Measurements from ENCODE around the gene SLC30A2.
A peak's percentile ranks its signal among the peaks of the same experiment; 100 is the strongest.

SLC30A2 gene

GRCh38 chr1:26038904-26039303, 7.0 kb downstream of the SLC30A2 start:
- no peak for DNase-seq (ENCODE audit: low read depth)

DNA sequence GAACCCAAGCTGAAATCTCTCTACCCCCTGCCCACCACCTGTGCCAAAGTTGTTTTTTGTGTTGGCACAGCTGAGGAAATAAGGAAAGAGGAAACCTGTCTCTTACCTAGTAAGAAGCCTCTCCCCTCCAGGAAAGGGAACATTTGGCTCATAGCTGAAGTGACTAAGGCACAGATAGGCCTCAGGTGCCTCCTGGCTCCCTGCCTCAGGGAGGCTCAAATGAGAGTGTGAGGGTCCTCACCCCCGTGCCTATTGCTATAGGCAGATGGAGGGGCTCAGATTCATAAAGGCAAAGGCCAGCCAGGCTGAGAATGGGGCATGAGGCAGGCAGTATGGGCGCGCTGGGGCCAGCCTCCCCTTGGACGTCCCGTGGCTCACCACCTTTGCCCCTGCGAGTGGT, 7.4 kb downstream of the SLC30A2 start:
- DNase-seq (ENCODE audit: low read depth): no peak

DNA sequence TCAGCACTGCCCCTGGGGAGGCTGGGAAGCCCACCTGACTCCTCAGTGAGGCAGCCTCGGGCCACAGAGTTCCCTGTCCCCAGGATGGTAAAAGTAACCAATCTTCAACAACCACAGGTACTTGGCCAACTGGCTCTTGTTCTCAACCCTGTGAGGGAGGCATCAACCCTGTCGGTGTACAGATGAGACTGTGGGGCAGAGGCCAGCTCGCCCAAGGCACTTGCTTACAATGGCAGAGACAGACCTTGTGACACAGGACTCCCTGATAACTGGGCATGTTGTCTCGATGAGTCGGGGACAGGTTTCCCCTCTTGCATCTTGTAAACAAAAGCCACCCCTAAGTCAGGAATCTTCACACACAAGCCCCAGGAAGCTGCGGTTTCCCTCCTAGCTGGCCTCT, 8.0 kb downstream of the SLC30A2 start:
- no peak for DNase-seq (ENCODE audit: low read depth)

DNA sequence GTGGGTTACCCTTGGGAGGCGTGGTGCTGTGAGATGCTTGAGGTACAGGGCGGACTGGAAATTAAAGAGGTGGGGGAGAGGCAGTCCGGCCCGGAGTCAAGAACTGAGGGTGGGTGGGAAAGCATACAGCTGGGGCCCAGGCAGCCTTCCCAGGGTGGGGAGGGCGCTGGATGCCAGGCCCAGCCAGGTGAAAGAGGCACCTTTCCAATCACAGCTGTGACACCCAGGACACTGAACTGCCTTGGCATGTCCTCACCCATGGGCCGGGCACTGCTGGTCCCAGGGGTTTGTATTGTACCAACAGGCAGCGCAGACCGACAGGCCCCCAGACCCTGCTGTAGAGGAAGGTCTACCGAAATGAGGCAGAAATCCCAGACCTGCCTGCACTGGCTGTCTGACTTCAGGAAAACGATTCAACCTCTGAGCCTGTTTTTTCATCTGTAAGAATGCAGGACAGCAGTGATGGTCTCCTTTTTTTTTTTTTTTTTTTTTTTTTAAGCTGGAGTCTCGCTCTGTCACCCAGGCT, 9.1 kb downstream of the SLC30A2 start:
- DNase-seq (ENCODE audit: low read depth): no peak

GRCh38 chr1:26035959-26036755, 9.8 kb downstream of the SLC30A2 start:
- peak; percentile 73 for DNase-seq (ENCODE audit: low read depth)

GRCh38 chr1:26035203-26035958, 10.5 kb downstream of the SLC30A2 start:
- DNase-seq (ENCODE audit: low read depth): peak; percentile 89

- no peak for DNase-seq (ENCODE audit: low read depth)
Measured at GRCh38 chr1:26034504-26035202, 11.3 kb downstream of the SLC30A2 start.

GRCh38 chr1:26032656-26033357, 13.1 kb downstream of the SLC30A2 start:
- no peak for DNase-seq (ENCODE audit: low read depth)

GRCh38 chr1:26031611-26032220, 14.2 kb downstream of the SLC30A2 start:
- DNase-seq (ENCODE audit: low read depth): no peak

DNA sequence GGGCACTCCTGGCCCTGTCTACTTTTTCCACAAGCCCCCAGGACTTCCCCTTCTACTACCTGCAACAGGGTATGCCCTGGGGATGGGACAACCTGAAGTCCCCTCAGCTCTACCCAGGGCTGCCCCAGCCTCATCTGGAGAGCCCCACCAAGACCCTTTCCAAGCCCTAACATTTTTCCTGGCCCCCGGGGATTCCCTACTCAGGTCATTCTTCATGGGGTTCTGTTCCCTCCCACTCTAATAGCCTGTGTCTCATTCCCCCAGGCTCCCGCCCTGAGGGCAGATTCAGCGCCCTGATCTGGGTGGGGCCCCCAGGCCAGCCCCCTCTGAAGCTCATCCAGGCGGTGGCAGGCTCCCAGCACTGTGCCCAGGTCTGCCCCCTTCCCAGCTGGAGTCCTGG, 14.7 kb downstream of the SLC30A2 start:
- DNase-seq (ENCODE audit: low read depth): no peak

DNA sequence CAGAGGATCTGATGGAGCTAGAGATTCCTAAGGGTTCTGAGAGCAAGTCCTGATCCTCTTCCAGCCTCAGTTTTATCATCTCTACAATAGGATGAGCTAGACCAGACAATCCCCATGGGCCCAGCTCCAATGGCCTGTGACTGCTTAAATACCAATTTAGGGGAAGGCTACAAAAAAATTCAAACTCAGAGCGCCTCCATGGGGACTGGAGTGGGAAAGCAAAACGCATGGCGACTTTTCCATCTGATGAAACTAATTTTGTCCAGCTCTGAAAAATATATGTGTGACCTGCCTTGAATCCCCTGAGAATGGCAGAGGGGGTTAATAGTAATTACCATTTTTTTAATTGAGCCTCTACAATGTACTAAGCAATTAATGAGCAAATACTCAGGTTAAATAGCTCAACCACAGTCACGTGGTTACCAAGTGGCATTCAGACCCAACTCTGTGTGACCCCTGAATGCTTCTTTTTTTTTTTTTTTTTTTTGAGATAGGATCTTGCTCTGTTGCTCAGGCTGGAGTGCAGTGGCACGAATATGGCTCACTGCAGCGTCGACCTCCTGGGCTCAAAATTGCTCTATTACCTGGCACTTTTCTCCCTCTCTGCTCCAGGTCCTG, 15.9 kb downstream of the SLC30A2 start:
- no peak for DNase-seq (ENCODE audit: low read depth)

GRCh38 chr1:26029054-26029863, 16.7 kb downstream of the SLC30A2 start:
- DNase-seq (ENCODE audit: low read depth): no peak

DNA sequence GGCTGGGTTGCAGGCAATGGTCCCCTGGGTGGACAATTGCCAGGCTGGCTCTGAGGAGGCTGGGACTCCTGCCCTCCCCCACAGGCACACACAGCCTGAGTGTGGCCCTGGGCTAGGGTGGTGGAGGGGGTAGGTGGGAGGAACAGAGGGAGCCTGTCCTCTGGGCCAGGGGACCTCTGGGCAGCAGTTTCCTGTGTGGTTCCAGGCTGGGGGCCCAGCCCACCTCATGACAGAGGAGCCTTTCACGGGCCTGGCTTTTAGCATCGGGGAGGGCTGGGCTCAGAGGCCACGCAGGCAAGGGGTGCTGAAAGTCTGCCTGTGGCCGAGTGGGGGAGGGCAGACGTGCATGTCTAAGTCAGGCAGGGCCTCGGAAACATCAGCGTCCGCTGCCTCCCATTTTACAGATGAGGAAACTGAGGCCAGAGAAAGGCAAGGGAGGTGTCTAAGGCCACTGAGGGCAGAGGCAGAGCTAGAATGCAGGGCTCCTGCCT, 17.4 kb downstream of the SLC30A2 start:
- DNase-seq (ENCODE audit: low read depth): no peak

GRCh38 chr1:26027716-26028489, 18.0 kb downstream of the SLC30A2 start:
- DNase-seq (ENCODE audit: low read depth): no peak

DNA sequence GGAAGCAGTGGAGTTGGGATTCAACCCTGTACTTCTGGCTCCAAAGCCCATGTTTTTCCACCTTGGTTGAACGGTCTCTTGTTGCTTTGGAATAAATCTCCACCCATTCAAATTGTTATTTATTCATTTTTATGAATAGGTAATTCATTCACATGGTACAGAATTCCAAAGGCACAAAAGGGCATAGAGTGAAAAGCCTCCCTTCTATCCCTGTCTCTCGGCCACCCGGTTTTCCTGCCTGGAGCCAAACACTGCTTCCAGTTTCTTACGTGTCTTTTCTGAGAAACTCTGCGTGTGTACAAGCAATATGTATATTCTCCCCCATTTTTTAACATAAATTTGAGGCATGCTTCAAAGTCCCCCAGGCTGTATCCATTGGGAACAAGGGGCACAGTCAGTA, 20.4 kb downstream of the SLC30A2 start:
- no peak for DNase-seq (ENCODE audit: low read depth)

DNA sequence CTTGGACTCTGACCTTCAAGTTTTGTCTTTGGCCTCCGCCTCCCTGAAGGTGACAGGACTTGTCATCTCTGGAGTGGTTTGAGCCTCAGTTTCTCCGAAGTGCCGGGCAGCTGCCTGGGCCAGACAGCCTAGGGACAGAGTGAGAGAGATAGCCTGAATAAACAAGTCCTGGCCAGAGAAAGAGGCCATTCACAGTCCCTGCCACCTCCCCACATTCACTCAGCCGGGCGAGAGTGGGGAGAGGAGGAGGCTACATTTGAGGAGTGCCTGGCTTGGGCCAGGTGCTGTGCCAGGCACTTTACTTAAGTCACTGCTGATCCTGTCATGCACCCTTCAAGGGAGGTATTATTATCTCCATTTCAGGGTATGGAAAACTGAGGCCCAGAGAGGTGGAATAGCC, 20.9 kb downstream of the SLC30A2 start:
- DNase-seq (ENCODE audit: low read depth): no peak

GRCh38 chr1:26023826-26024225, 22.1 kb downstream of the SLC30A2 start:
- DNase-seq (ENCODE audit: low read depth): no peak

GRCh38 chr1:26023009-26023408, 22.9 kb downstream of the SLC30A2 start:
- DNase-seq (ENCODE audit: low read depth): no peak

- no peak for DNase-seq (ENCODE audit: low read depth)
Measured at GRCh38 chr1:26022404-26022779, 23.5 kb downstream of the SLC30A2 start.

All from activated T-cell treated with anti-CD3 and anti-CD28 coated beads for 48 hours (primary cell).